Panc1 (cell line): ENCODE results near the gene CFAP410.

Experiments
- POLR2AphosphoS5 ChIP-seq: IDR thresholded peaks from 2 replicates; pipeline ENCODE4 v1.6.1; 2012; ENCODE audit warnings: mild to moderate bottlenecking, low read depth, low read length, moderate library complexity
- SIN3A ChIP-seq: IDR thresholded peaks from 2 replicates; pipeline ENCODE4 v1.6.1; 2012; ENCODE audit warnings: low read depth, mild to moderate bottlenecking, low read length, moderate library complexity, borderline replicate concordance; ENCODE audit not compliant: insufficient read depth
- TCF7L2 ChIP-seq: IDR thresholded peaks from 2 replicates; pipeline ENCODE4 v1.6.1; 2011; ENCODE audit warnings: mild to moderate bottlenecking, low read depth, low read length, inconsistent platforms
- TF ChIP-seq, protein P1 (sequence below): fragments of 450-650 bp; IDR thresholded peaks from 2 replicates; pipeline ENCODE4 v1.5.1; 2017; ENCODE audit warnings: mild to moderate bottlenecking

DNA sequence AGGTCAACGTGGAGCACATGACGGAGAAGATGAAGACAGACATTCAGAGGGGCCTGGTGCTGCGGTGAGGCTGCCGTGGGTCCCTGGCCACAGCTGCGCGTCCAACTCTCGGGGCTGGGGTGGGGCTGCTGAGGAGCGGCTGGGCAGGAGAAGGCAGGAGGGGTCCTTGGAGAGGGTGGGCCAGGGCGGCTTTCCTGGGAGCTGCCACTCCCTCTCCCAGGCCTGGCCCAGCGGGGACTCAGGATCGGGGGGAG, 14.4 kb downstream of the CFAP410 start:
- TF ChIP-seq SIN3A (no peak), POLR2AphosphoS5 (no peak), TCF7L2 (no peak)
- TF ChIP-seq, protein P1, sequence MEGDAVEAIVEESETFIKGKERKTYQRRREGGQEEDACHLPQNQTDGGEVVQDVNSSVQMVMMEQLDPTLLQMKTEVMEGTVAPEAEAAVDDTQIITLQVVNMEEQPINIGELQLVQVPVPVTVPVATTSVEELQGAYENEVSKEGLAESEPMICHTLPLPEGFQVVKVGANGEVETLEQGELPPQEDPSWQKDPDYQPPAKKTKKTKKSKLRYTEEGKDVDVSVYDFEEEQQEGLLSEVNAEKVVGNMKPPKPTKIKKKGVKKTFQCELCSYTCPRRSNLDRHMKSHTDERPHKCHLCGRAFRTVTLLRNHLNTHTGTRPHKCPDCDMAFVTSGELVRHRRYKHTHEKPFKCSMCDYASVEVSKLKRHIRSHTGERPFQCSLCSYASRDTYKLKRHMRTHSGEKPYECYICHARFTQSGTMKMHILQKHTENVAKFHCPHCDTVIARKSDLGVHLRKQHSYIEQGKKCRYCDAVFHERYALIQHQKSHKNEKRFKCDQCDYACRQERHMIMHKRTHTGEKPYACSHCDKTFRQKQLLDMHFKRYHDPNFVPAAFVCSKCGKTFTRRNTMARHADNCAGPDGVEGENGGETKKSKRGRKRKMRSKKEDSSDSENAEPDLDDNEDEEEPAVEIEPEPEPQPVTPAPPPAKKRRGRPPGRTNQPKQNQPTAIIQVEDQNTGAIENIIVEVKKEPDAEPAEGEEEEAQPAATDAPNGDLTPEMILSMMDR: no peak
